ENCODE measurements around the gene LSS. TPM values are rescaled to one million over a fixed set of nuclear protein-coding genes. Genes with fewer than 3 reads are reported as not detected.
"Not testable (repeated sequence)": the region's sequence is repeated elsewhere in the genome, so short reads cannot be mapped to it uniquely, and the experiment has no call there.

The LSS gene
- total RNA-seq, 1 donor from 2014 or later: 99.0 TPM

DNA sequence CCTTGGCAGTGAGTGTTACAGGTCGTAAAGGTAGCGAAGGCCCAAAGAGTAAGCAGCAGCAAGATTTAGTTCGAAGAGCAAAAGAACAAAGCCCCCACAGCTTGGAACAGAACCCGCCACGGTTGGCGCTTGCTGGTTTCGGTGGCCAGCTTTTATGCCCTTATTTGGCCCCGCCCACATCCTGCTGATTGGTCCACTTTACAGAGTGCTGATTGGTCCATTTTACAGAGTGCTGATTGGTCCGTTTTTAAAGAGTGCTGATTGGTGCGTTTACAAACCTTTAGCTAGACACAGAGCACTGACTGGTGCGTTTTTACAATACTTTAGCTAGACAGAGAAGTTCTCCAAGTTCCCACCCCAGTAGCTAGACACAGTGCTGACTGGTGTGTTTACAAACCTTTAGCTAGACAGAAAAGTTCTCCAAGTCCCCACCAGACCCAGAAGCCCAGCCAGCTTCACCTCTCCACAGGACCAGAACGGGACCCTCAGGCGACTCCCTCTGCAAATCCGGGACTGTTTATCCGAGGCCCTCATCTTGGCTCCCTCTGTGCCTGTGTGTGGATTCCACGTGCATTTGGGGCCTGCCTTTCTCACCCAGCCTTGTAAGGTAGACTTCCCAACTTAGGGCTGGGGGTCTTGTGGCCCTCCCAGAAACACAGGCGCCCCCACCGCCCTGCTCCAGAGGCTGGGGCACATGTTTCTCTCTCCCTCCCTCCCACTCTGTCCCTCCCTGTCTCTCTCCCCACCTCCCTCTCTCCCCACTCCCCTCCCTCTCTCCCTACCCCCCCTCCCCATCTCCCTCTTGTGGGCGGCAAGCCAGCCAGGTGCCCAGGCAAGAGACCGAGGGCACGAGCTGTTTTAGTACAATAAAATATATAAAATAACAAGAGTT lies 85.7 kb downstream of the LSS start:
- ChIA-PET CTCF (interaction anchor here (0.6 to 2.1 kb wide), 13 partner anchors 10 to 497 kb away, joined by 3 to 17 read pairs (median 4); partner anchors contain the start of genes LSS, MCM3AP and YBEY), POLR2A (interaction anchor here (0.5 to 1.6 kb wide), 3 partner anchors 111 to 315 kb away, joined by 3 to 11 read pairs (median 3); partner anchors contain the start of genes MCM3AP and YBEY)
- DNase-seq: no peak
- intact Hi-C loops (cut with micrococcal nuclease): loop anchor here (1.0 to 10.0 kb wide), 6 partner anchors 44 to 359 kb away; partner anchors contain the start of gene YBEY
- Mint-ChIP-seq H3K9me3 (no peaks in the 10 kb centered on the region), H3K36me3 (ENCODE audit: low read depth) (no peaks in the 10 kb centered on the region), H3K27ac (no peak overlapping the region), H3K4me1 (peaks cover 5% of the 10 kb centered on the region), H3K4me3 (no peak overlapping the region), H3K27me3 (peaks cover 2% of the 10 kb centered on the region)
- TF ChIP-seq, protein P1, sequence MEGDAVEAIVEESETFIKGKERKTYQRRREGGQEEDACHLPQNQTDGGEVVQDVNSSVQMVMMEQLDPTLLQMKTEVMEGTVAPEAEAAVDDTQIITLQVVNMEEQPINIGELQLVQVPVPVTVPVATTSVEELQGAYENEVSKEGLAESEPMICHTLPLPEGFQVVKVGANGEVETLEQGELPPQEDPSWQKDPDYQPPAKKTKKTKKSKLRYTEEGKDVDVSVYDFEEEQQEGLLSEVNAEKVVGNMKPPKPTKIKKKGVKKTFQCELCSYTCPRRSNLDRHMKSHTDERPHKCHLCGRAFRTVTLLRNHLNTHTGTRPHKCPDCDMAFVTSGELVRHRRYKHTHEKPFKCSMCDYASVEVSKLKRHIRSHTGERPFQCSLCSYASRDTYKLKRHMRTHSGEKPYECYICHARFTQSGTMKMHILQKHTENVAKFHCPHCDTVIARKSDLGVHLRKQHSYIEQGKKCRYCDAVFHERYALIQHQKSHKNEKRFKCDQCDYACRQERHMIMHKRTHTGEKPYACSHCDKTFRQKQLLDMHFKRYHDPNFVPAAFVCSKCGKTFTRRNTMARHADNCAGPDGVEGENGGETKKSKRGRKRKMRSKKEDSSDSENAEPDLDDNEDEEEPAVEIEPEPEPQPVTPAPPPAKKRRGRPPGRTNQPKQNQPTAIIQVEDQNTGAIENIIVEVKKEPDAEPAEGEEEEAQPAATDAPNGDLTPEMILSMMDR (IDR thresholded peaks at IDR 0.05): no peak
- ATAC-seq (ENCODE audit: low read depth): no peak

DNA sequence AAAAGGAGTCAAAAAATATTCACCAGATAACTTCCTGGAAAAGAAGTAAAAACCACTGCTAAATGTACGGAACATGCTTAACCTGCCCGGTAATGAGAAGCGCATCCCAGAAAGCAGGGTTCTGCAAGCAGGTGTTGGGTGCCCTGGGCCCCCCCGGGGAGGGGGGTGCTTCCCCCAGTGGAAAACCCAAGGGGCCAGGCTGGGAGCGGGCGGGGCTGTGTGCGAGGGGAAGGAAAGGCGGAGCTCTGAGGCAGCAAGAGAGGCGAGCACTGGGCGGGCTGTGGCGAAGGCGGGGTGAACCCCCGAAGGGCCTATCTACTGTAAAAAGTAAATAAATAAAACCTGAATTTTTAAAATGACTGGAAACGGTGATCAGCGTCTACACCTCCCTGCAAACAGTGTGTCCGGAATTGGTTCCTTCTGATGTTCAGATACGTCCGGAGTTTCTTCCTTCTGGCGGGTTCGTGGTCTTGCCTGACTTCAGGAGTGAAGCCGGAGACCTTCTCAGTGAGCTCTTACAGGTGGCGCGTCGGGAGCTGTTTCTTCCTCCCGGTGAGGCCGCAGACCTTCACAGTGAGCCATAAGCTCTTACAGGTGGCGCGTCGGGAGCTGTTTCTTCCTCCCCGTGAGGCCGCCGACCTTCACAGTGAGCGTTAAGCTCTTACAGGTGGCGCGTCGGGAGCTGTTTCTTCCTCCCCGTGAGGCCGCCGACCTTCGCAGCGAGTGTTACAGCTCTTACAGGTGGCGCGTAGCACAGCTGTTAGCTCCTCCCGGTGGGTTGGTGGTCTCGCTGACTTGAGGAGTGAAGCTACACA lies 86.6 kb downstream of the LSS start:
- TF ChIP-seq, protein P1 (IDR thresholded peaks at IDR 0.05): no peak
- CTCF ChIA-PET: interaction anchor here (0.6 to 2.1 kb wide), 2 partner anchors 184 to 185 kb away, joined by 3 to 11 read pairs; a partner anchor contains a TSS
- ATAC-seq (ENCODE audit: low read depth) (no peak), DNase-seq (no peak)
- peaks cover 2% of the 10 kb centered on the region for H3K27me3 Mint-ChIP-seq
- intact Hi-C loops (cut with micrococcal nuclease): loop anchor here (5.0 to 10.0 kb wide), 3 partner anchors 45 to 360 kb away; no protein-coding TSS in a partner anchor
- H3K9me3 Mint-ChIP-seq: no peaks in the 10 kb centered on the region
- H3K4me3 Mint-ChIP-seq: no peak overlapping the region
- no peaks in the 10 kb centered on the region for H3K36me3 Mint-ChIP-seq (ENCODE audit: low read depth)
- peaks cover 5% of the 10 kb centered on the region for H3K4me1 Mint-ChIP-seq
- H3K27ac Mint-ChIP-seq: no peak overlapping the region
- POLR2A ChIA-PET: no interaction called here

DNA sequence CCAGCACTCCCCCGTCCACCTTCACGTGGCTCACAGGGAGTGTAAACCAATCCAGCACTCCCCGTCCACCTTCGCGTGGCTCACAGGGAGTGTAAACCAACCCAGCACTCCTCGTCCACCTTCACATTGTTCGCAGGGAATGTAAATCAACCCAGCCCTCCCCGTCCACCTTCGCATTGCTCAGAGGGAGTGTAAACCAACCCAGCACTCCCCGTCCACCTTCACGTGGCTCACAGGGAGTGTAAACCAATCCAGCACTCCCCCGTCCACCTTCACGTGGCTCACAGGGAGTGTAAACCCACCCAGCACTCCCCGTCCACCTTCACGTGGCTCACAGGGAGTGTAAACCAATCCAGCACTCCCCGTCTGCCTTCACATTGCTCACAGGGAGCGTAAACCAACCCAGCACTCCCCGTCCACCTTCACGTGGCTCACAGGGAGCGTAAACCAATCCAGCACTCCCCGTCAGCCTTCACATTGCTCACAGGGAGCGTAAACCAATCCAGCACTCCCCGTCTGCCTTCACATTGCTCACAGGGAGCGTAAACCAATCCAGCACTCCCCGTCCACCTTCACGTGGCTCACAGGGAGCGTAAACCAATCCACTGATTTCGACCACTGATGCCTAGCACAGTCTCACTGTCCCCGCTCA lies 88.1 kb downstream of the LSS start:
- POLR2A ChIA-PET; H3K4me3 Mint-ChIP-seq; H3K27ac Mint-ChIP-seq; H3K36me3 Mint-ChIP-seq (ENCODE audit: low read depth); H3K27me3 Mint-ChIP-seq; H3K9me3 Mint-ChIP-seq; ATAC-seq (ENCODE audit: low read depth); H3K4me1 Mint-ChIP-seq; CTCF ChIA-PET; DNase-seq: not testable (repeated sequence)
- intact Hi-C loops (cut with micrococcal nuclease): loop anchor here (5.0 to 10.0 kb wide), 3 partner anchors 47 to 362 kb away; no protein-coding TSS in a partner anchor

DNA sequence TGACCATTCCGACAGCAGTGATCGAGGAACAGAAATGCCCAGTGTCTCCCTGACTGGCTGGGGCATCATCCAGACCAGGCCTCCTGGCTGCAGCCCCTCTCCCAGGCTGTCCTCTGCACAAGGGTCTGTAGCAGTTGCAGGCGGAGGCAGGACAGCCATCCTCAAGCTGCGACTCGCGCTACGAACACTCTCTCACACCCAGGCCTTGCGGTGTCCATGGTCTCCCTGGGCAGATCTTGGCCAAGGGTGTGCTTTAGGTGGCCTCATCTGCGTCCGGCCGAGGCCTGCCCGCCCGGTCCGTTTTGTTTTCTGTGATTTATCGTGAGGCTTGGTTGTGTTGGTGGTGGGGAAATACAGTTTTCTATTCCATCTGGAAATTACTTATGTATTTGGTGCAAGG lies 88.9 kb downstream of the LSS start:
- POLR2A ChIA-PET: no interaction called here
- peaks cover 2% of the 10 kb centered on the region for H3K27me3 Mint-ChIP-seq
- no peaks in the 10 kb centered on the region for H3K36me3 Mint-ChIP-seq (ENCODE audit: low read depth)
- DNase-seq (no peak), ATAC-seq (ENCODE audit: low read depth) (no peak)
- no peaks in the 10 kb centered on the region for H3K9me3 Mint-ChIP-seq
- H3K4me3 Mint-ChIP-seq: no peak overlapping the region
- CTCF ChIA-PET: no interaction called here
- TF ChIP-seq, protein P1 (IDR thresholded peaks at IDR 0.05): no peak
- intact Hi-C loops (cut with micrococcal nuclease): loop anchor here (5.0 to 10.0 kb wide), 3 partner anchors 48 to 363 kb away; no protein-coding TSS in a partner anchor
- H3K4me1 Mint-ChIP-seq: peaks cover 5% of the 10 kb centered on the region
- H3K27ac Mint-ChIP-seq: no peak overlapping the region

DNA sequence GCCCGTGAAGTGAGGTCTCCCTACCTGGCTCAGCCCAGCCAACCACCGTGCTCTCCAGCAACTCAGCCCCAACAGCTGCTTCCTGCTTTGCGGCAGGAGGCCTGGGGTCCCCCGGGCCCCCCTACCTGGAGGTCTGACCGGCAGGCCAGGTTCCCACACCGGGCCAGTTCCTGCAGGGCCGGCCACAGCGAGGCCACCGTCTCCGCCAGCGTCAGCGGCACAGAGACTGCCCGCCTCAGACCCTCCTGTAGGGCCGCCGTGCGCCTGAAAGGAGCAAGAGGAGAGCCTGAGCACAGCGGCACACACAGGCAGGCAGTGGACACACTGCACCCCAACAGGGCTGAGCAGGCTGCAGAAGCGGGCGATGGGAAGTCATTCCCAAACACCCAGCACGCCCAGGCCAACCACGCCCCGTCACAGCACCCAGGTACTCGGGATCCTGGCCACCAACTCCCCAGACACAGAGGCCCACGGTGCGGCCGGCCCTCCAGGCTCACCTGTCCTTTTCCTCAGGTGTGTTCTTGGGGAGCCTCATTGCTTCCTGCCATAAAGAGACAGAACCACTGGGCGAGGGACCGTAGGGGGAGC lies 90.1 kb downstream of the LSS start:
- DNase-seq (no peak), ATAC-seq (ENCODE audit: low read depth) (no peak)
- TF ChIP-seq, protein P1 (IDR thresholded peaks at IDR 0.05): no peak
- Mint-ChIP-seq H3K36me3 (ENCODE audit: low read depth) (no peaks in the 10 kb centered on the region), H3K4me3 (no peak overlapping the region), H3K27me3 (peaks cover 2% of the 10 kb centered on the region), H3K4me1 (peaks cover 1% of the 10 kb centered on the region), H3K27ac (no peak overlapping the region), H3K9me3 (no peaks in the 10 kb centered on the region)
- CTCF ChIA-PET: no interaction called here
- intact Hi-C loops (cut with micrococcal nuclease): no loop called here
- POLR2A ChIA-PET: no interaction called here
